IMR-90 (cell line): Measurements from ENCODE around the gene PDE4A. TPM values are rescaled to one million over a fixed set of nuclear protein-coding genes. Genes with fewer than 3 reads are reported as not detected.

Experiments
- ATAC-seq: fragments of 200-7000 bp; cut with Tn5 transposase; 2 replicates; pipeline ENCODE4 v1.9.1; 2020; ENCODE audit warnings: low read depth, mild to moderate bottlenecking, moderate library complexity
- BruUV-seq: library from RNA; stranded (reverse); fragments of 400-500 nt; replicated peaks from 2 replicates; lab custom pipeline; 2021; lab: Mats Ljungman, UMichigan
- CTCF ChIA-PET: fragments of 300-600 bp; formaldehyde crosslinking; extraction: SDS; loops from one replicate; lab custom pipeline; 2021; ENCODE audit warnings: antibody characterized with exemption; lab: Yijun Ruan, JAX
- POLR2A ChIA-PET: fragments of 300-600 bp; sonication (Branson Sonifier 250); formaldehyde crosslinking; loops from one replicate; lab custom pipeline; 2022; ENCODE audit warnings: antibody characterized with exemption; ENCODE audit not compliant: unreplicated experiment; lab: Charles Lee
- DNase-seq: peaks from one replicate; pipeline ENCODE4 v3.0.0; 2013
- H2AFZ ChIP-seq: replicated peaks from 2 replicates; pipeline ENCODE3; 2013; ENCODE audit warnings: low read length, mild to moderate bottlenecking; ENCODE audit not compliant: poor library complexity
- H2AK5ac ChIP-seq: 2 replicates; pipeline ENCODE4 v1.6.1; 2013; ENCODE audit warnings: low read depth, low read length, inconsistent platforms
- H2AK9ac ChIP-seq: replicated peaks from 2 replicates; pipeline ENCODE3; 2013; ENCODE audit warnings: mild to moderate bottlenecking, low read depth, low read length, moderate library complexity; ENCODE audit not compliant: poor library complexity
- H2BK120ac ChIP-seq: 2 replicates; pipeline ENCODE4 v1.6.1; 2013; ENCODE audit warnings: low read depth, low read length, inconsistent platforms
- H2BK15ac ChIP-seq: 3 replicates; pipeline ENCODE4 v1.6.1; 2013; ENCODE audit warnings: low read depth, low read length, inconsistent platforms
- H2BK20ac ChIP-seq: 2 replicates; pipeline ENCODE4 v1.6.1; 2013; ENCODE audit warnings: low read depth, mild to moderate bottlenecking, inconsistent platforms, low read length, moderate library complexity
- H2BK5ac ChIP-seq: 2 replicates; pipeline ENCODE4 v1.6.1; 2013; ENCODE audit warnings: mild to moderate bottlenecking, low read depth, low read length, inconsistent platforms; ENCODE audit not compliant: poor library complexity, severe bottlenecking
- H3K14ac ChIP-seq: replicated peaks from 2 replicates; pipeline ENCODE4 v1.6.1; 2013; ENCODE audit warnings: low read depth, low read length, inconsistent platforms
- H3K18ac ChIP-seq: 2 replicates; pipeline ENCODE4 v1.6.1; 2013; ENCODE audit warnings: low read depth, low read length, control low read depth
- H3K23ac ChIP-seq: 2 replicates; pipeline ENCODE4 v1.6.1; 2013; ENCODE audit warnings: low read depth, low read length, inconsistent platforms
- H3K27ac ChIP-seq: 2 replicates; pipeline ENCODE4 v1.5.1; 2013; ENCODE audit warnings: mild to moderate bottlenecking, control low read depth, low read length; ENCODE audit not compliant: insufficient read depth
- H3K27me3 ChIP-seq: 2 replicates; pipeline ENCODE4 v1.6.1; 2013; ENCODE audit warnings: low read length; ENCODE audit not compliant: control insufficient read depth, insufficient read depth
- H3K36me3 ChIP-seq: 2 replicates; pipeline ENCODE4 v1.6.1; 2013; ENCODE audit warnings: low read length, mixed read lengths; ENCODE audit not compliant: control insufficient read depth, insufficient read depth
- H3K4ac ChIP-seq: 2 replicates; pipeline ENCODE4 v1.6.1; 2013; ENCODE audit warnings: low read depth, low read length, inconsistent platforms
- H3K4me1 ChIP-seq: 2 replicates; pipeline ENCODE4 v1.6.1; 2013; ENCODE audit warnings: low read length, mixed read lengths; ENCODE audit not compliant: control insufficient read depth, insufficient read depth
- H3K4me2 ChIP-seq: 2 replicates; pipeline ENCODE4 v1.6.1; 2013; ENCODE audit warnings: low read depth, mild to moderate bottlenecking, control low read depth, low read length, moderate library complexity
- H3K4me3 ChIP-seq: 2 replicates; pipeline ENCODE4 v1.5.1; 2013; ENCODE audit warnings: low read depth, mild to moderate bottlenecking, control low read depth, low read length, moderate library complexity; ENCODE audit not compliant: insufficient read depth
- H3K56ac ChIP-seq: 2 replicates; pipeline ENCODE4 v1.6.1; 2013; ENCODE audit warnings: low read length, inconsistent platforms; ENCODE audit not compliant: insufficient read depth; ENCODE audit errors: extremely low read depth
- H3K79me1 ChIP-seq, 2 experiments: 2 replicates each; pipeline ENCODE4 v1.6.1; 2013; ENCODE audit warnings: low read length in 2 of 2, inconsistent platforms in 1 of 2, low read depth in 1 of 2
- H3K9ac ChIP-seq: 2 replicates; pipeline ENCODE4 v1.6.1; 2013; ENCODE audit warnings: low read depth, low read length, control low read depth
- H3K9me1 ChIP-seq: 2 replicates; pipeline ENCODE4 v1.6.1; 2013; ENCODE audit warnings: low read length, inconsistent platforms; ENCODE audit not compliant: insufficient read depth
- H3K9me3 ChIP-seq: 2 replicates; pipeline ENCODE4 v1.6.1; 2013; ENCODE audit warnings: low read length; ENCODE audit not compliant: control insufficient read depth, insufficient read depth
- H4K20me1 ChIP-seq: 2 replicates; pipeline ENCODE4 v1.6.1; 2013; ENCODE audit warnings: low read length, inconsistent platforms; ENCODE audit not compliant: insufficient read depth
- H4K5ac ChIP-seq: 2 replicates; pipeline ENCODE4 v1.6.1; 2013; ENCODE audit warnings: mild to moderate bottlenecking, low read depth, low read length, control low read depth
- H4K8ac ChIP-seq, 2 experiments: 2 replicates each; pipeline ENCODE4 v1.6.1; 2013; ENCODE audit warnings: low read depth in 2 of 2, low read length in 2 of 2, control low read depth in 1 of 2, inconsistent platforms in 1 of 2
- H4K91ac ChIP-seq: 2 replicates; pipeline ENCODE4 v1.6.1; 2013; ENCODE audit warnings: low read depth, low read length, inconsistent platforms; ENCODE audit not compliant: insufficient read depth
- BHLHE40 ChIP-seq: fragments of 150-350 bp; IDR thresholded peaks from 2 replicates; pipeline ENCODE4 v1.6.1; 2016; ENCODE audit warnings: mild to moderate bottlenecking, low read depth, low read length
- CEBPB ChIP-seq: IDR thresholded peaks from 2 replicates; pipeline ENCODE4 v1.6.1; 2012; ENCODE audit warnings: low read depth, low read length, improper control_type of control experiment
- CHD1 ChIP-seq: IDR thresholded peaks from 2 replicates; pipeline ENCODE4 v1.6.1; 2012; ENCODE audit warnings: low read depth, low read length, improper control_type of control experiment
- FOS ChIP-seq: fragments of 150-350 bp; IDR thresholded peaks from 2 replicates; pipeline ENCODE4 v1.6.1; 2016; ENCODE audit warnings: low read depth, low read length
- MAFK ChIP-seq: IDR thresholded peaks from 2 replicates; pipeline ENCODE4 v1.6.1; 2012; ENCODE audit warnings: low read depth, low read length, improper control_type of control experiment
- MAZ ChIP-seq: IDR thresholded peaks from 2 replicates; pipeline ENCODE4 v1.6.1; 2012; ENCODE audit warnings: low read depth, mild to moderate bottlenecking, low read length, improper control_type of control experiment, moderate library complexity, borderline replicate concordance
- MXI1 ChIP-seq: IDR thresholded peaks from 2 replicates; pipeline ENCODE4 v1.6.1; 2012; ENCODE audit warnings: low read depth, mild to moderate bottlenecking, low read length, moderate library complexity, borderline replicate concordance
- NFE2L2 ChIP-seq: fragments of 150-350 bp; IDR thresholded peaks from 2 replicates; pipeline ENCODE4 v1.6.1; 2016; ENCODE audit warnings: low read depth, mild to moderate bottlenecking, low read length
- POLR2A ChIP-seq: IDR thresholded peaks from 2 replicates; pipeline ENCODE4 v1.6.1; 2012; ENCODE audit warnings: mild to moderate bottlenecking, low read depth, low read length
- RAD21 ChIP-seq: IDR thresholded peaks from 2 replicates; pipeline ENCODE4 v1.6.1; 2012; ENCODE audit warnings: low read length, improper control_type of control experiment
- RCOR1 ChIP-seq: IDR thresholded peaks from 2 replicates; pipeline ENCODE4 v1.6.1; 2012; ENCODE audit warnings: mild to moderate bottlenecking, low read length, improper control_type of control experiment; ENCODE audit not compliant: insufficient replicate concordance
- RFX5 ChIP-seq: IDR thresholded peaks from 2 replicates; pipeline ENCODE4 v1.8.0; 2012; ENCODE audit warnings: low read depth, mild to moderate bottlenecking, low read length, moderate library complexity
- SMC3 ChIP-seq: fragments of 150-350 bp; IDR thresholded peaks from 2 replicates; pipeline ENCODE4 v1.6.1; 2016; ENCODE audit warnings: low read depth, mild to moderate bottlenecking, antibody characterized with exemption, low read length, moderate library complexity
- dilution Hi-C: fragments of 300-500 bp; cut with HindIII; formaldehyde crosslinking; loops from one replicate; pipeline ENCODE4 v1.14.3; 2018; ENCODE audit warnings: low sequenced_read_pairs; ENCODE audit not compliant: unreplicated experiment
- in situ Hi-C: fragments of 300-500 bp; cut with MboI; formaldehyde crosslinking; loops from 3 replicates; pipeline ENCODE4 v1.14.3; 2019; ENCODE audit warnings: low sequenced_read_pairs, inconsistent platforms, mixed read lengths
- intact Hi-C: fragments of 100-400 bp; cut with micrococcal nuclease; formaldehyde crosslinking; loops from 2 replicates; pipeline ENCODE4 v1.10.0; 2022
- polyA plus RNA-seq, 3 experiments: library from polyadenylated mRNA; depleted of rRNA; stranded (reverse); fragments of >200 nt; gene quantifications; 2 replicates each; pipeline ENCODE4 v1.2.3, GENCODE V29; 2012; ENCODE audit warnings: low replicate concordance in 1 of 3
- total RNA-seq: library from RNA; depleted of rRNA; stranded (reverse); fragments of >200 nt; gene quantifications from 2 replicates; pipeline ENCODE4 v1.2.3, GENCODE V29; 2012
- TF ChIP-seq, protein P1 (sequence below): fragments of 150-350 bp; IDR thresholded peaks from 2 replicates; pipeline ENCODE4 v1.6.1; 2016; ENCODE audit warnings: low read depth, mild to moderate bottlenecking, low read length, moderate library complexity, borderline replicate concordance
- TF ChIP-seq, protein P2 (sequence below): fragments of 150-350 bp; IDR thresholded peaks from 2 replicates; pipeline ENCODE4 v1.6.1; 2017; ENCODE audit warnings: mild to moderate bottlenecking, antibody characterized with exemption, low read length, low read depth
- TF ChIP-seq, protein P3 (sequence below): conservative IDR thresholded peaks from 2 replicates; pipeline ENCODE4 v1.5.1; 2012; ENCODE audit warnings: mild to moderate bottlenecking, low read depth, low read length, improper control_type of control experiment

Gene PDE4A
- total and polyA plus RNA-seq, 2 of the 4 experiments (the other 2 are of a cell fraction) = 1.8 to 7.0 TPM

DNA sequence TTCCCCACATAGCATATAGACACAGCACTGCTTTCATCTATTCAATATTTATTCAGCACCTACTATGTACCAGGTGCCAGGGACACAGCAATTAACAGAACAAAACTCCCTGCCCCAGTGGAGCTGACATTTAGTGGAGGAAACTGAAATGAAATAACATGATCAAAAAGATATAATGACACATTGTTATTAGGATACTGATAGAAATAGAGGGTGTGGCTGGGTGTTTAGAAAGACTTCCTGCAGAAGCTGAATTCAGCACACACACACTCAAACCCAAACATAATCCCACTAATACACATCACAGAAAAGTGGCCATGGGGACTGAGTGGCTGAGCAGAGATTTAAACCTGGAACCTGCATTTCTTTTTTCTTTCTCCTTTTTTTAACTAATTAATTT is 13.2 kb upstream of the PDE4A start:
- H2AK9ac ChIP-seq = no peak overlapping the region
- intact Hi-C loops = loop anchor here (10.0 kb wide), 1 partner anchor 288 kb away; no protein-coding TSS in a partner anchor
- BruUV-seq = no TSS peak

More for the DNA sequence above, 13.2 kb upstream of the PDE4A start:
- Histone ChIP-seq H3K9me1 (no peaks in the 10 kb centered on the region), H3K4me3 (no peak overlapping the region), H2BK5ac (no peak overlapping the region), H3K36me3 (no peaks in the 10 kb centered on the region), H3K23ac (no peak overlapping the region), H2AFZ (no peak overlapping the region), H2BK120ac (no peak overlapping the region), H2BK20ac (no peak overlapping the region), H3K56ac (no peak overlapping the region), H4K8ac (no peak overlapping the region), H3K4ac (no peak overlapping the region), H4K91ac (no peak overlapping the region), H3K9ac (no peak overlapping the region), H4K5ac (no peak overlapping the region), H3K27me3 (no peaks in the 10 kb centered on the region), H2BK15ac (no peak overlapping the region), H3K14ac (no peak overlapping the region), H3K9me3 (no peaks in the 10 kb centered on the region), H3K27ac (no peak overlapping the region), H2AK5ac (no peak overlapping the region), H3K79me1 (peaks cover 0 to 16% of the 10 kb centered on the region in 2 experiments; a peak in 2 of 4 replicates), H4K20me1 (peaks cover 12% of the 10 kb centered on the region), H3K18ac (no peak overlapping the region), H3K4me2 (no peak overlapping the region), H3K4me1 (peaks cover 2% of the 10 kb centered on the region; the same call in 1 of the 2 replicates)
- no peak for ATAC-seq
- dilution Hi-C loops = no loop called here
- ChIA-PET CTCF (interaction anchor here (0.6 kb wide), 1 partner anchor 137 kb away, joined by 7 read pairs; no protein-coding TSS in a partner anchor), POLR2A (no interaction called here)
- DNase-seq = no peak
- TF ChIP-seq CEBPB (no peak), RAD21 (no peak), BHLHE40 (no peak), CHD1 (no peak), MXI1 (no peak), FOS (no peak), RFX5 (no peak), NFE2L2 (no peak), POLR2A (no peak), MAZ (no peak), MAFK (no peak), SMC3 (no peak), RCOR1 (no peak)
- TF ChIP-seq, protein P1, sequence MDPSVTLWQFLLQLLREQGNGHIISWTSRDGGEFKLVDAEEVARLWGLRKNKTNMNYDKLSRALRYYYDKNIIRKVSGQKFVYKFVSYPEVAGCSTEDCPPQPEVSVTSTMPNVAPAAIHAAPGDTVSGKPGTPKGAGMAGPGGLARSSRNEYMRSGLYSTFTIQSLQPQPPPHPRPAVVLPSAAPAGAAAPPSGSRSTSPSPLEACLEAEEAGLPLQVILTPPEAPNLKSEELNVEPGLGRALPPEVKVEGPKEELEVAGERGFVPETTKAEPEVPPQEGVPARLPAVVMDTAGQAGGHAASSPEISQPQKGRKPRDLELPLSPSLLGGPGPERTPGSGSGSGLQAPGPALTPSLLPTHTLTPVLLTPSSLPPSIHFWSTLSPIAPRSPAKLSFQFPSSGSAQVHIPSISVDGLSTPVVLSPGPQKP = no peak
- TF ChIP-seq, protein P2, sequence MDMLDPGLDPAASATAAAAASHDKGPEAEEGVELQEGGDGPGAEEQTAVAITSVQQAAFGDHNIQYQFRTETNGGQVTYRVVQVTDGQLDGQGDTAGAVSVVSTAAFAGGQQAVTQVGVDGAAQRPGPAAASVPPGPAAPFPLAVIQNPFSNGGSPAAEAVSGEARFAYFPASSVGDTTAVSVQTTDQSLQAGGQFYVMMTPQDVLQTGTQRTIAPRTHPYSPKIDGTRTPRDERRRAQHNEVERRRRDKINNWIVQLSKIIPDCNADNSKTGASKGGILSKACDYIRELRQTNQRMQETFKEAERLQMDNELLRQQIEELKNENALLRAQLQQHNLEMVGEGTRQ = no peak
- TF ChIP-seq, protein P3, sequence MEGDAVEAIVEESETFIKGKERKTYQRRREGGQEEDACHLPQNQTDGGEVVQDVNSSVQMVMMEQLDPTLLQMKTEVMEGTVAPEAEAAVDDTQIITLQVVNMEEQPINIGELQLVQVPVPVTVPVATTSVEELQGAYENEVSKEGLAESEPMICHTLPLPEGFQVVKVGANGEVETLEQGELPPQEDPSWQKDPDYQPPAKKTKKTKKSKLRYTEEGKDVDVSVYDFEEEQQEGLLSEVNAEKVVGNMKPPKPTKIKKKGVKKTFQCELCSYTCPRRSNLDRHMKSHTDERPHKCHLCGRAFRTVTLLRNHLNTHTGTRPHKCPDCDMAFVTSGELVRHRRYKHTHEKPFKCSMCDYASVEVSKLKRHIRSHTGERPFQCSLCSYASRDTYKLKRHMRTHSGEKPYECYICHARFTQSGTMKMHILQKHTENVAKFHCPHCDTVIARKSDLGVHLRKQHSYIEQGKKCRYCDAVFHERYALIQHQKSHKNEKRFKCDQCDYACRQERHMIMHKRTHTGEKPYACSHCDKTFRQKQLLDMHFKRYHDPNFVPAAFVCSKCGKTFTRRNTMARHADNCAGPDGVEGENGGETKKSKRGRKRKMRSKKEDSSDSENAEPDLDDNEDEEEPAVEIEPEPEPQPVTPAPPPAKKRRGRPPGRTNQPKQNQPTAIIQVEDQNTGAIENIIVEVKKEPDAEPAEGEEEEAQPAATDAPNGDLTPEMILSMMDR = no peak
- in situ Hi-C loops = no loop called here
